Measurements from ENCODE around the gene GLT1D1. TPM values are rescaled to one million over a fixed set of nuclear protein-coding genes. Genes with fewer than 3 reads are reported as not detected.

The GLT1D1 gene
- total and polyA plus RNA-seq, 2 of the 8 experiments (the other 6 are each of a cell fraction or from before 2014, with no cell fraction given): 1.5 to 3.6 TPM

GRCh38 chr12:128863957-128864356 lies 10.7 kb downstream of the GLT1D1 start:
- H3K23me2 ChIP-seq (ENCODE audit: low read depth, low read length): no peaks in the 10 kb centered on the region
- no peak overlapping the region for H3K9ac ChIP-seq (replicated peaks in 1 of 4; ENCODE audit: extremely low read depth in 1 of 4, low read depth in 3 of 4, low read length in 3 of 4)
- no peaks in the 10 kb centered on the region for H4K20me1 ChIP-seq (replicated peaks in 1 of 2; ENCODE audit: control insufficient read depth in 1 of 2, insufficient read depth in 2 of 2, low read length in 2 of 2)
- no peak overlapping the region for H3K27ac ChIP-seq (ENCODE audit: low read depth, low read length)
- no peaks in the 10 kb centered on the region for H3K27me3 ChIP-seq (replicated peaks in 1 of 4; ENCODE audit: control insufficient read depth in 3 of 4, extremely low read depth in 1 of 4, insufficient read depth in 3 of 4, low read length in 3 of 4)
- H3K56ac ChIP-seq (replicated peaks; ENCODE audit: insufficient read length, low read depth, low read length): no peak overlapping the region
- H2BK15ac ChIP-seq (ENCODE audit: low read length): no peak overlapping the region
- 95% methylated on average over 11 of the region's 11 CpGs; no CpG with 5 or more reads in 1 of the 2 experiments for WGBS, 2 experiments (ENCODE audit: extremely low coverage in 1 of 2, insufficient coverage in 1 of 2, insufficient read length in 1 of 2, insufficient replicate concordance in 2 of 2, low coverage in 1 of 2, low lambda C conversion rate in 2 of 2, missing lambda C conversion rate in 1 of 2)
- H3K4me2 ChIP-seq (ENCODE audit: insufficient read depth in 1 of 2, low read depth in 2 of 2, low read length in 2 of 2): no peak overlapping the region
- no peak overlapping the region for H4K5ac ChIP-seq (ENCODE audit: insufficient read length, low read depth, low read length)
- no peak overlapping the region for H2BK12ac ChIP-seq (ENCODE audit: low read depth, low read length)
- H2BK20ac ChIP-seq (ENCODE audit: low read length): no peak overlapping the region
- H3K4ac ChIP-seq (replicated peaks; ENCODE audit: insufficient read length, low read depth, low read length): no peak overlapping the region
- DNase-seq (ENCODE audit: low read depth in 1 of 2, low spot score in 2 of 2): no peak
- H3K79me1 ChIP-seq (ENCODE audit: low read depth, low read length): no peaks in the 10 kb centered on the region
- ChIA-PET CTCF (ENCODE audit: partially characterized antibody) (no interaction called here), POLR2A (ENCODE audit: partially characterized antibody) (interaction anchor here (1.1 kb wide), 1 partner anchor 22 kb away, joined by 3 read pairs; no protein-coding TSS in a partner anchor)
- no peak overlapping the region for H4K91ac ChIP-seq (replicated peaks; ENCODE audit: insufficient read length, low read length)
- H2AK5ac ChIP-seq (ENCODE audit: low read depth, low read length): no peak overlapping the region
- no peaks in the 10 kb centered on the region for H3K79me2 ChIP-seq (ENCODE audit: control insufficient read depth in 1 of 2, insufficient read depth in 2 of 2, low read length in 2 of 2)
- no peak overlapping the region for H3K14ac ChIP-seq (ENCODE audit: insufficient read length)
- no peak overlapping the region; the same call in 1 of the 2 replicates for H2BK5ac ChIP-seq (ENCODE audit: low read depth, low read length)
- H3K18ac ChIP-seq (ENCODE audit: extremely low read depth, low read length): no peak overlapping the region
- no peak overlapping the region for H2AFZ ChIP-seq (ENCODE audit: low read length)
- no peak overlapping the region for H4K8ac ChIP-seq (ENCODE audit: extremely low read depth, insufficient read depth, low read length)
- H3K23ac ChIP-seq (ENCODE audit: insufficient read length): no peak overlapping the region
- FAIRE-seq: no peak
- H3K4me1 ChIP-seq (replicated peaks in 1 of 4; ENCODE audit: control insufficient read depth in 3 of 4, insufficient read depth in 4 of 4, low read length in 3 of 4): no peaks in the 10 kb centered on the region
- H3K4me3 ChIP-seq (ENCODE audit: extremely low read depth in 1 of 4, insufficient read depth in 2 of 4, low read depth in 3 of 4, low read length in 4 of 4): no peak overlapping the region
- no peaks in the 10 kb centered on the region for H3K9me3 ChIP-seq (ENCODE audit: insufficient read depth in 2 of 2, low read depth in 1 of 2, low read length in 1 of 2)
- no peaks in the 10 kb centered on the region for H3K36me3 ChIP-seq (ENCODE audit: control insufficient read depth in 2 of 4, insufficient read depth in 4 of 4, low read length in 3 of 4)
- no peak overlapping the region for H2BK120ac ChIP-seq (replicated peaks; ENCODE audit: low read depth, low read length)
- TF ChIP-seq CEBPB (IDR thresholded peaks at IDR 0.05; ENCODE audit: low read depth, low read length) (no peak), CTCF (IDR thresholded peaks at IDR 0.05; ENCODE audit: control extremely low read depth in 1 of 3, insufficient read depth in 1 of 3, low read depth in 1 of 3, low read length in 3 of 3) (no peak), EGR1 (IDR thresholded peaks at IDR 0.05; ENCODE audit: borderline replicate concordance, low read depth, low read length) (no peak), YY1 (IDR thresholded peaks at IDR 0.05; ENCODE audit: low read depth, low read length) (no peak), MAX (IDR thresholded peaks at IDR 0.05) (no peak), CBX8 (IDR thresholded peaks at IDR 0.05; ENCODE audit: borderline replicate concordance, low read depth, low read length) (no peak), BRCA1 (IDR thresholded peaks at IDR 0.05; ENCODE audit: low read depth, low read length) (no peak), KDM5A (IDR thresholded peaks at IDR 0.05; ENCODE audit: low read length) (no peak), EP300 (IDR thresholded peaks at IDR 0.05; ENCODE audit: borderline replicate concordance in 1 of 2, low read depth in 2 of 2, low read length in 2 of 2) (no peak), RAD21 (IDR thresholded peaks at IDR 0.05 in 1 of 2, conservative IDR thresholded peaks at IDR 0.05 in 1 of 2; ENCODE audit: low read depth in 2 of 2, low read length in 2 of 2) (no peak), SP2 (IDR thresholded peaks at IDR 0.05; ENCODE audit: low read length) (no peak), KDM1A (IDR thresholded peaks at IDR 0.05; ENCODE audit: borderline replicate concordance, low read length) (no peak)

Measured in H1 (cell line).